ENCODE results near the gene TP53I13. TPM values are rescaled to one million over a fixed set of nuclear protein-coding genes. Genes with fewer than 3 reads are reported as not detected.

Gene TP53I13
- total and polyA plus RNA-seq, 5 donors from 2014 or later, result 22.2 to 87.4 (median 28.6) TPM

- no peak for DNase-seq
- no peaks in the 10 kb centered on the region for H3K27me3 ChIP-seq (ENCODE audit: control insufficient read depth, insufficient read depth, low read length)
- no peak for ATAC-seq (ENCODE audit: low read depth in 2 of 2)
- no peaks in the 10 kb centered on the region for H3K9me3 ChIP-seq (ENCODE audit: control insufficient read depth in 2 of 2, low read length in 2 of 2)
- Mint-ChIP-seq H3K9me3 (no peaks in the 10 kb centered on the region), H3K36me3 (no peaks in the 10 kb centered on the region), H3K4me3 (no peak overlapping the region), H3K4me1 (peaks cover 0 to 4% (median 0%) of the 10 kb centered on the region in 4 donors), H3K27ac (no peak overlapping the region), H3K27me3 (no peaks in the 10 kb centered on the region)
- peaks cover under 1% of the 10 kb centered on the region for H3K4me1 ChIP-seq (ENCODE audit: control insufficient read depth, insufficient read depth, low read length, poor library complexity, severe bottlenecking)
- H3K27ac ChIP-seq (ENCODE audit: insufficient read depth, low read length, poor library complexity, severe bottlenecking), result no peak overlapping the region
- no peak overlapping the region for H3K4me3 ChIP-seq (ENCODE audit: low read depth, low read length)
- no peaks in the 10 kb centered on the region for H3K36me3 ChIP-seq (ENCODE audit: control insufficient read depth, insufficient read depth, low read length)
Observed at GRCh38 chr17:29607557-29608195, 39.2 kb downstream of the TP53I13 start.

- no peak overlapping the region for H3K27ac ChIP-seq (ENCODE audit: insufficient read depth, low read length, poor library complexity, severe bottlenecking)
- H3K4me3 Mint-ChIP-seq, result no peak overlapping the region
- H3K27ac Mint-ChIP-seq, result no peak overlapping the region
- H3K36me3 ChIP-seq (ENCODE audit: control insufficient read depth, insufficient read depth, low read length), result no peaks in the 10 kb centered on the region
- no peak overlapping the region for H3K4me3 ChIP-seq (ENCODE audit: low read depth, low read length)
- no peaks in the 10 kb centered on the region for H3K27me3 ChIP-seq (ENCODE audit: control insufficient read depth, insufficient read depth, low read length)
- H3K9me3 ChIP-seq (ENCODE audit: control insufficient read depth in 2 of 2, low read length in 2 of 2), result no peaks in the 10 kb centered on the region
- DNase-seq, result no peak
- H3K4me1 ChIP-seq (ENCODE audit: control insufficient read depth, insufficient read depth, low read length, poor library complexity, severe bottlenecking), result peaks cover 14% of the 10 kb centered on the region
- no peak for ATAC-seq (ENCODE audit: low read depth in 2 of 2)
- no peaks in the 10 kb centered on the region for H3K36me3 Mint-ChIP-seq
- no peaks in the 10 kb centered on the region for H3K27me3 Mint-ChIP-seq
- H3K9me3 Mint-ChIP-seq, result no peaks in the 10 kb centered on the region
- peaks cover 0 to 4% (median 2%) of the 10 kb centered on the region in 4 donors for H3K4me1 Mint-ChIP-seq
Observed at GRCh38 chr17:29608986-29609385, 40.5 kb downstream of the TP53I13 start.

- H3K27ac ChIP-seq (ENCODE audit: insufficient read depth, low read length, poor library complexity, severe bottlenecking), result no peak overlapping the region
- peaks cover 28% of the 10 kb centered on the region for H3K4me1 ChIP-seq (ENCODE audit: control insufficient read depth, insufficient read depth, low read length, poor library complexity, severe bottlenecking)
- H3K9me3 ChIP-seq (ENCODE audit: control insufficient read depth in 2 of 2, low read length in 2 of 2), result no peaks in the 10 kb centered on the region
- DNase-seq (no peak), ATAC-seq (ENCODE audit: low read depth in 2 of 2) (no peak)
- H3K4me1 Mint-ChIP-seq, result peaks cover 3 to 18% (median 11%) of the 10 kb centered on the region in 4 donors
- no peak overlapping the region for H3K27ac Mint-ChIP-seq
- H3K36me3 Mint-ChIP-seq, result no peaks in the 10 kb centered on the region
- H3K9me3 Mint-ChIP-seq, result no peaks in the 10 kb centered on the region
- H3K27me3 ChIP-seq (ENCODE audit: control insufficient read depth, insufficient read depth, low read length), result no peaks in the 10 kb centered on the region
- no peaks in the 10 kb centered on the region for H3K27me3 Mint-ChIP-seq
- H3K4me3 Mint-ChIP-seq, result peak overlapping the region in 1 of 4 donors; percentile 92
- no peak overlapping the region for H3K4me3 ChIP-seq (ENCODE audit: low read depth, low read length)
- no peaks in the 10 kb centered on the region for H3K36me3 ChIP-seq (ENCODE audit: control insufficient read depth, insufficient read depth, low read length)
Observed at GRCh38 chr17:29610395-29610794, 41.9 kb downstream of the TP53I13 start.

- peak overlapping the region; percentile 15 to 92 (median 20) for H3K4me3 Mint-ChIP-seq
- no peak overlapping the region for H3K27ac ChIP-seq (ENCODE audit: insufficient read depth, low read length, poor library complexity, severe bottlenecking)
- no peaks in the 10 kb centered on the region for H3K27me3 ChIP-seq (ENCODE audit: control insufficient read depth, insufficient read depth, low read length)
- no peak overlapping the region for H3K27ac Mint-ChIP-seq
- H3K36me3 Mint-ChIP-seq, result no peaks in the 10 kb centered on the region
- H3K4me3 ChIP-seq (ENCODE audit: low read depth, low read length), result no peak overlapping the region
- no peaks in the 10 kb centered on the region for H3K36me3 ChIP-seq (ENCODE audit: control insufficient read depth, insufficient read depth, low read length)
- no peaks in the 10 kb centered on the region for H3K9me3 Mint-ChIP-seq
- H3K4me1 ChIP-seq (ENCODE audit: control insufficient read depth, insufficient read depth, low read length, poor library complexity, severe bottlenecking), result peaks cover 39% of the 10 kb centered on the region
- H3K9me3 ChIP-seq (ENCODE audit: control insufficient read depth in 2 of 2, low read length in 2 of 2), result no peaks in the 10 kb centered on the region
- H3K27me3 Mint-ChIP-seq, result no peaks in the 10 kb centered on the region
- no peak for DNase-seq
- H3K4me1 Mint-ChIP-seq, result peaks cover 3 to 28% (median 16%) of the 10 kb centered on the region in 4 donors
- ATAC-seq (ENCODE audit: low read depth in 2 of 2), result no peak
Observed at GRCh38 chr17:29611351-29612093, 43.0 kb downstream of the TP53I13 start.

GRCh38 chr17:29612094-29612403 is 43.5 kb downstream of the TP53I13 start:
- no peaks in the 10 kb centered on the region for H3K9me3 Mint-ChIP-seq
- H3K36me3 Mint-ChIP-seq, result no peaks in the 10 kb centered on the region
- H3K27ac Mint-ChIP-seq, result no peak overlapping the region
- Histone ChIP-seq H3K4me1 (ENCODE audit: control insufficient read depth, insufficient read depth, low read length, poor library complexity, severe bottlenecking) (peaks cover 44% of the 10 kb centered on the region), H3K9me3 (ENCODE audit: control insufficient read depth in 2 of 2, low read length in 2 of 2) (no peaks in the 10 kb centered on the region), H3K27ac (ENCODE audit: insufficient read depth, low read length, poor library complexity, severe bottlenecking) (no peak overlapping the region), H3K36me3 (ENCODE audit: control insufficient read depth, insufficient read depth, low read length) (no peaks in the 10 kb centered on the region), H3K4me3 (ENCODE audit: low read depth, low read length) (no peak overlapping the region), H3K27me3 (ENCODE audit: control insufficient read depth, insufficient read depth, low read length) (no peaks in the 10 kb centered on the region)
- ATAC-seq (ENCODE audit: low read depth in 2 of 2) (no peak), DNase-seq (no peak)
- H3K4me3 Mint-ChIP-seq, result peak overlapping the region in 1 of 4 donors; percentile 92
- H3K27me3 Mint-ChIP-seq, result peaks cover 4% of the 10 kb centered on the region
- peaks cover 3 to 33% (median 18%) of the 10 kb centered on the region in 4 donors for H3K4me1 Mint-ChIP-seq

GRCh38 chr17:29612404-29613280 is 44.1 kb downstream of the TP53I13 start:
- no peak overlapping the region for H3K27ac Mint-ChIP-seq

GRCh38 chr17:29613352-29613837 is 44.9 kb downstream of the TP53I13 start:
- H3K27me3 ChIP-seq (ENCODE audit: control insufficient read depth, insufficient read depth, low read length), result no peaks in the 10 kb centered on the region
- H3K4me3 ChIP-seq (ENCODE audit: low read depth, low read length), result no peak overlapping the region
- no peaks in the 10 kb centered on the region for H3K36me3 Mint-ChIP-seq
- peak overlapping the region in 3 of 4 donors; percentile 4 to 90 (median 74) for H3K4me3 Mint-ChIP-seq
- ATAC-seq (ENCODE audit: low read depth in 2 of 2), result peak; percentile 40 to 44
- peaks cover 58% of the 10 kb centered on the region for H3K4me1 ChIP-seq (ENCODE audit: control insufficient read depth, insufficient read depth, low read length, poor library complexity, severe bottlenecking)
- H3K27ac Mint-ChIP-seq, result no peak overlapping the region
- no peaks in the 10 kb centered on the region for H3K36me3 ChIP-seq (ENCODE audit: control insufficient read depth, insufficient read depth, low read length)
- H3K27me3 Mint-ChIP-seq, result peaks cover 7% of the 10 kb centered on the region
- peak; percentile 86 to 89 (median 88) for DNase-seq
- no peaks in the 10 kb centered on the region for H3K9me3 ChIP-seq (ENCODE audit: control insufficient read depth in 2 of 2, low read length in 2 of 2)
- no peak overlapping the region for H3K27ac ChIP-seq (ENCODE audit: insufficient read depth, low read length, poor library complexity, severe bottlenecking)
- peaks cover 3 to 43% (median 20%) of the 10 kb centered on the region in 4 donors for H3K4me1 Mint-ChIP-seq
- no peaks in the 10 kb centered on the region for H3K9me3 Mint-ChIP-seq

More at GRCh38 chr17:29612404-29613280, 44.1 kb downstream of the TP53I13 start:
- no peaks in the 10 kb centered on the region for H3K9me3 Mint-ChIP-seq
- DNase-seq (no peak), ATAC-seq (ENCODE audit: low read depth in 2 of 2) (no peak)
- H3K27me3 Mint-ChIP-seq, result peaks cover 7% of the 10 kb centered on the region
- H3K9me3 ChIP-seq (ENCODE audit: control insufficient read depth in 2 of 2, low read length in 2 of 2), result no peaks in the 10 kb centered on the region
- peaks cover 50% of the 10 kb centered on the region for H3K4me1 ChIP-seq (ENCODE audit: control insufficient read depth, insufficient read depth, low read length, poor library complexity, severe bottlenecking)
- H3K36me3 Mint-ChIP-seq, result no peaks in the 10 kb centered on the region
- H3K4me3 ChIP-seq (ENCODE audit: low read depth, low read length), result no peak overlapping the region
- peaks cover 3 to 38% (median 20%) of the 10 kb centered on the region in 4 donors for H3K4me1 Mint-ChIP-seq
- no peaks in the 10 kb centered on the region for H3K27me3 ChIP-seq (ENCODE audit: control insufficient read depth, insufficient read depth, low read length)
- no peak overlapping the region for H3K27ac ChIP-seq (ENCODE audit: insufficient read depth, low read length, poor library complexity, severe bottlenecking)
- H3K36me3 ChIP-seq (ENCODE audit: control insufficient read depth, insufficient read depth, low read length), result no peaks in the 10 kb centered on the region
- peak overlapping the region in 2 of 4 donors; percentile 50 to 64 for H3K4me3 Mint-ChIP-seq
